SK-N-SH (cell line): ENCODE data around the gene LSM2.

ENCODE experiments used
- EP300 ChIP-seq, 2 experiments: IDR thresholded peaks; 2 replicates each; pipeline versions ENCODE4 v1.4.0 to v1.6.1; 2012; ENCODE audit warnings: borderline replicate concordance in 1 of 2, low read depth in 1 of 2, low read length in 1 of 2
- POLR2AphosphoS5 ChIP-seq: IDR thresholded peaks from 2 replicates; pipeline ENCODE4 v1.6.1; 2012; ENCODE audit warnings: low read depth, low read length
- RAD21 ChIP-seq: IDR thresholded peaks from 2 replicates; pipeline ENCODE4 v1.6.1; 2012; ENCODE audit warnings: mild to moderate bottlenecking, low read length
- RXRA ChIP-seq: IDR thresholded peaks from 2 replicates; pipeline ENCODE4 v1.4.0; 2012; ENCODE audit warnings: low read depth, mild to moderate bottlenecking, borderline replicate concordance
- SMC3 ChIP-seq: IDR thresholded peaks from 2 replicates; pipeline ENCODE4 v1.6.1; 2012; ENCODE audit warnings: low read depth, low read length, improper control_type of control experiment
- ZBTB33 ChIP-seq: IDR thresholded peaks from 2 replicates; pipeline ENCODE4 v1.4.0; 2012; ENCODE audit warnings: low read depth, borderline replicate concordance
- TF ChIP-seq, protein P1 (sequence below): fragments of 200-600 bp; sonication (generic); IDR thresholded peaks from 2 replicates; pipeline ENCODE4 v1.6.1; 2017; ENCODE audit warnings: antibody characterized with exemption, mild to moderate bottlenecking, moderate library complexity

DNA sequence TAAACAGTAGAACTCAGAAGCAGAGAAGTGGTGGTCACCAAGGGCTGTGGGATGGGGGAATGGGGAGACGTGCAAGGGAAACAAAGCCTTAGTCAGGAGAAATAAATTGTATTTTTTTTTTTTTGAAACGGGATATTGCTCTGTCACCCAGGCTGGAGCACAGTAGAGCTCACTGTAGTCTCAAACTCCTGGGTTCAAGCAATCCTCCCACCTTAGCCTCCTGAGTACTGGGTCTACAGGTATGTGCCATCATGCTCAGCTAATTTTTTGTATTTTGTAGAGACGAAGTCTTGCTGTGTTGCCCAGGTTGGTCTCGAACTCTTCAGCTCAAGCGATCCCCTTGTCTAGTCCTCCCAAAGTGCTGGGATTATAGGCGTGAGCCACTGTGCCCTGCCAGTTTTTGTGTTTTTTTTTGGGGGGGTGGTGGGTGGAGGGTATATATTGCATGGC lies 24.1 kb upstream of the LSM2 start:
- TF ChIP-seq, protein P1, sequence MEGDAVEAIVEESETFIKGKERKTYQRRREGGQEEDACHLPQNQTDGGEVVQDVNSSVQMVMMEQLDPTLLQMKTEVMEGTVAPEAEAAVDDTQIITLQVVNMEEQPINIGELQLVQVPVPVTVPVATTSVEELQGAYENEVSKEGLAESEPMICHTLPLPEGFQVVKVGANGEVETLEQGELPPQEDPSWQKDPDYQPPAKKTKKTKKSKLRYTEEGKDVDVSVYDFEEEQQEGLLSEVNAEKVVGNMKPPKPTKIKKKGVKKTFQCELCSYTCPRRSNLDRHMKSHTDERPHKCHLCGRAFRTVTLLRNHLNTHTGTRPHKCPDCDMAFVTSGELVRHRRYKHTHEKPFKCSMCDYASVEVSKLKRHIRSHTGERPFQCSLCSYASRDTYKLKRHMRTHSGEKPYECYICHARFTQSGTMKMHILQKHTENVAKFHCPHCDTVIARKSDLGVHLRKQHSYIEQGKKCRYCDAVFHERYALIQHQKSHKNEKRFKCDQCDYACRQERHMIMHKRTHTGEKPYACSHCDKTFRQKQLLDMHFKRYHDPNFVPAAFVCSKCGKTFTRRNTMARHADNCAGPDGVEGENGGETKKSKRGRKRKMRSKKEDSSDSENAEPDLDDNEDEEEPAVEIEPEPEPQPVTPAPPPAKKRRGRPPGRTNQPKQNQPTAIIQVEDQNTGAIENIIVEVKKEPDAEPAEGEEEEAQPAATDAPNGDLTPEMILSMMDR = no peak
- TF ChIP-seq EP300 (IDR thresholded peaks at IDR 0.05; ENCODE audit: borderline replicate concordance in 1 of 2, low read depth in 1 of 2, low read length in 1 of 2) = no peak
- no peak for TF ChIP-seq POLR2AphosphoS5
- no peak for TF ChIP-seq ZBTB33
- TF ChIP-seq RAD21 = no peak
- TF ChIP-seq RXRA = no peak
- TF ChIP-seq SMC3 = no peak
